Endodermal cell (in vitro differentiated cells): ENCODE data around the gene NF1. TPM values are rescaled to one million over a fixed set of nuclear protein-coding genes. Genes with fewer than 3 reads are reported as not detected.

Source experiments
- DNase-seq: peaks from one replicate; pipeline ENCODE4 v3.0.0-alpha.2; 2017
- H3K27ac ChIP-seq: 2 replicates; pipeline ENCODE4 v1.5.1; 2013; ENCODE audit warnings: mild to moderate bottlenecking, low read depth, low read length, moderate library complexity
- H3K27me3 ChIP-seq: 2 replicates; pipeline ENCODE4 v1.6.1; 2013; ENCODE audit warnings: mild to moderate bottlenecking, low read length, moderate library complexity; ENCODE audit not compliant: insufficient read depth, control insufficient read depth, poor library complexity, severe bottlenecking
- H3K36me3 ChIP-seq: 2 replicates; pipeline ENCODE4 v1.7.0; 2013; ENCODE audit warnings: mild to moderate bottlenecking, low read length, moderate library complexity; ENCODE audit not compliant: control insufficient read depth, insufficient read depth
- H3K4me1 ChIP-seq: one replicate; pipeline ENCODE4 v1.7.0; 2013; ENCODE audit warnings: low read length; ENCODE audit not compliant: control insufficient read depth, insufficient read depth
- H3K4me3 ChIP-seq: 2 replicates; pipeline ENCODE4 v1.5.1; 2013; ENCODE audit warnings: mild to moderate bottlenecking, low read length, moderate library complexity
- H3K9ac ChIP-seq: 2 replicates; pipeline ENCODE4 v1.6.1; 2013; ENCODE audit warnings: mild to moderate bottlenecking, low read length, moderate library complexity; ENCODE audit not compliant: poor library complexity, severe bottlenecking; ENCODE audit errors: extremely low read depth
- H3K9me3 ChIP-seq: 2 replicates; pipeline ENCODE4 v1.6.1; 2013; ENCODE audit warnings: mild to moderate bottlenecking, low read length, moderate library complexity; ENCODE audit not compliant: control insufficient read depth
- H3K27ac Mint-ChIP-seq: 2 replicates; pipeline ENCODE4 v1.8.0; 2020; ENCODE audit warnings: mixed read lengths
- H3K27me3 Mint-ChIP-seq: 2 replicates; pipeline ENCODE4 v1.8.0; 2021; ENCODE audit warnings: mild to moderate bottlenecking, mixed read lengths; ENCODE audit not compliant: insufficient read depth
- H3K36me3 Mint-ChIP-seq: 2 replicates; pipeline ENCODE4 v1.8.0; 2020; ENCODE audit warnings: low read depth, mixed read lengths
- H3K4me1 Mint-ChIP-seq: 2 replicates; pipeline ENCODE4 v1.8.0; 2020; ENCODE audit warnings: mixed read lengths
- H3K4me3 Mint-ChIP-seq: 2 replicates; pipeline ENCODE4 v1.8.0; 2020; ENCODE audit warnings: mild to moderate bottlenecking, moderate library complexity, mixed read lengths
- H3K9me3 Mint-ChIP-seq: 2 replicates; pipeline ENCODE4 v1.8.0; 2020; ENCODE audit warnings: mild to moderate bottlenecking, mixed read lengths
- WGBS, 2 experiments: methylation state at CpG; one replicate each; pipeline versions ENCODE4 v1.1.5 to v1.1.7; 2013; ENCODE audit warnings: missing lambda C conversion rate in 2 of 2, mixed read lengths in 1 of 2; ENCODE audit not compliant: insufficient coverage in 1 of 2, insufficient read length in 1 of 2; 5-methylcytosine and 5-hydroxymethylcytosine counted together
- total RNA-seq, 2 donors: library from RNA; stranded (reverse); fragmentation: NEBNext Ultra II Directional in 1 of 2; extraction: Animal tissue kit (Norgen Biotek cat#: 25700) in 1 of 2; gene quantifications; 2 replicates in 1 of 2; 3 replicates in 1 of 2; pipeline ENCODE4 v1.2.1, GENCODE V29; 2021
- TF ChIP-seq, protein P1 (sequence below): fragments of 200-600 bp; sonication (generic); conservative IDR thresholded peaks from 2 replicates; pipeline ENCODE4 v1.5.0; 2021; ENCODE audit warnings: antibody characterized with exemption, mild to moderate bottlenecking

The NF1 gene
- total RNA-seq, 2 donors from 2014 or later, result 61.9 to 69.3 TPM

DNA sequence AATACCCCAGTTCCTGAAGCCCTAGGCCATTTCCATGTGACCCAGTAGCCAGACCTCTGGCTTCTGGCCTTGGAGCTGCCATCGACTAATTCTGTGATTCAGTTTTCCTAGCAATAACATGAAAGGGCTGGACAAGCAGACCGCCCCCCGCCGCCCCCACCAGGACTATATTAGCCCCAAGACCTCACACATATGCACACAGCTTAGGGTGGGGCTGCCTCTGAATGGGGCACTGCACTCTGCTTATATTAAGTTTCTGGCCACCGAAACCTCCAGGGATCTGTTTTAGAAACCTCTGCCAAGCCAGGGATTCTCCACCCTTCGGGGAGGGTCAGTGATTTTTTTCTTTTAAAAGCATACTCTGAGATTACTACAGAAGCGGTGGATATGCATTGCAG, 299.0 kb downstream of the NF1 start:
- Mint-ChIP-seq H3K27me3 (peaks cover 44% of the 10 kb centered on the region), H3K9me3 (no peaks in the 10 kb centered on the region), H3K27ac (no peak overlapping the region), H3K36me3 (no peaks in the 10 kb centered on the region), H3K4me1 (peaks cover 3% of the 10 kb centered on the region), H3K4me3 (no peak overlapping the region)
- 89 to 94% methylated on average over 7 of the region's 7 CpGs for WGBS, 2 experiments
- no peaks in the 10 kb centered on the region for H3K36me3 ChIP-seq
- TF ChIP-seq, protein P1, sequence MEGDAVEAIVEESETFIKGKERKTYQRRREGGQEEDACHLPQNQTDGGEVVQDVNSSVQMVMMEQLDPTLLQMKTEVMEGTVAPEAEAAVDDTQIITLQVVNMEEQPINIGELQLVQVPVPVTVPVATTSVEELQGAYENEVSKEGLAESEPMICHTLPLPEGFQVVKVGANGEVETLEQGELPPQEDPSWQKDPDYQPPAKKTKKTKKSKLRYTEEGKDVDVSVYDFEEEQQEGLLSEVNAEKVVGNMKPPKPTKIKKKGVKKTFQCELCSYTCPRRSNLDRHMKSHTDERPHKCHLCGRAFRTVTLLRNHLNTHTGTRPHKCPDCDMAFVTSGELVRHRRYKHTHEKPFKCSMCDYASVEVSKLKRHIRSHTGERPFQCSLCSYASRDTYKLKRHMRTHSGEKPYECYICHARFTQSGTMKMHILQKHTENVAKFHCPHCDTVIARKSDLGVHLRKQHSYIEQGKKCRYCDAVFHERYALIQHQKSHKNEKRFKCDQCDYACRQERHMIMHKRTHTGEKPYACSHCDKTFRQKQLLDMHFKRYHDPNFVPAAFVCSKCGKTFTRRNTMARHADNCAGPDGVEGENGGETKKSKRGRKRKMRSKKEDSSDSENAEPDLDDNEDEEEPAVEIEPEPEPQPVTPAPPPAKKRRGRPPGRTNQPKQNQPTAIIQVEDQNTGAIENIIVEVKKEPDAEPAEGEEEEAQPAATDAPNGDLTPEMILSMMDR, result no peak
- no peaks in the 10 kb centered on the region for H3K9me3 ChIP-seq
- H3K4me1 ChIP-seq, result no peaks in the 10 kb centered on the region
- H3K27ac ChIP-seq, result no peak overlapping the region
- H3K4me3 ChIP-seq, result no peak overlapping the region
- DNase-seq, result no peak
- H3K27me3 ChIP-seq, result peaks cover 51% of the 10 kb centered on the region
- no peak overlapping the region for H3K9ac ChIP-seq

DNA sequence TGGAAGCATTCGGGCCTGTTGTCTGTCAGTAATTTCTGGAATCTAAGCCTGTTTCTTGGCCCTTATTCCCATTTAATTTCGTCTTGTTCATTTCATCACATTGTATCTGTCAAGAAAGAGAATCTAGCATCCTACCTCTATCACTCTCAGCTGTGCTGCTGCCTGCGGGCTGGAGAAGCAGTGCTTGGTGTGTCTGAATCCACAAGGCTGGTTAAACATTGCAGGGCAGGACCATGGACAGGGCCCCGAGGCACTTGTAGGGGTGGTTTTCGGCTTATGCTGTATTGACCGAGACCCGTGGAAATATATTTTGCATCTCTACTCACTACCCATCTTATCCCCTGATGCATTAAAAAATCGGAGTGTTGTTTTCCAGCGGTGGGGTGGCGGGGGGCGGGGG, 299.8 kb downstream of the NF1 start:
- no peak overlapping the region for H3K9ac ChIP-seq
- peaks cover 51% of the 10 kb centered on the region for H3K27me3 ChIP-seq
- Mint-ChIP-seq H3K27me3 (peaks cover 41% of the 10 kb centered on the region), H3K9me3 (no peaks in the 10 kb centered on the region), H3K4me3 (no peak overlapping the region), H3K36me3 (no peaks in the 10 kb centered on the region), H3K27ac (no peak overlapping the region), H3K4me1 (peaks cover 3% of the 10 kb centered on the region)
- peak; percentile 97 for DNase-seq
- H3K4me1 ChIP-seq, result no peaks in the 10 kb centered on the region
- TF ChIP-seq, protein P1, result no peak
- no peak overlapping the region for H3K4me3 ChIP-seq
- WGBS, 2 experiments, result 47 to 58% methylated on average over 2 to 6 of the region's 11 CpGs
- H3K9me3 ChIP-seq, result no peaks in the 10 kb centered on the region
- H3K36me3 ChIP-seq, result no peaks in the 10 kb centered on the region
- H3K27ac ChIP-seq, result no peak overlapping the region

DNA sequence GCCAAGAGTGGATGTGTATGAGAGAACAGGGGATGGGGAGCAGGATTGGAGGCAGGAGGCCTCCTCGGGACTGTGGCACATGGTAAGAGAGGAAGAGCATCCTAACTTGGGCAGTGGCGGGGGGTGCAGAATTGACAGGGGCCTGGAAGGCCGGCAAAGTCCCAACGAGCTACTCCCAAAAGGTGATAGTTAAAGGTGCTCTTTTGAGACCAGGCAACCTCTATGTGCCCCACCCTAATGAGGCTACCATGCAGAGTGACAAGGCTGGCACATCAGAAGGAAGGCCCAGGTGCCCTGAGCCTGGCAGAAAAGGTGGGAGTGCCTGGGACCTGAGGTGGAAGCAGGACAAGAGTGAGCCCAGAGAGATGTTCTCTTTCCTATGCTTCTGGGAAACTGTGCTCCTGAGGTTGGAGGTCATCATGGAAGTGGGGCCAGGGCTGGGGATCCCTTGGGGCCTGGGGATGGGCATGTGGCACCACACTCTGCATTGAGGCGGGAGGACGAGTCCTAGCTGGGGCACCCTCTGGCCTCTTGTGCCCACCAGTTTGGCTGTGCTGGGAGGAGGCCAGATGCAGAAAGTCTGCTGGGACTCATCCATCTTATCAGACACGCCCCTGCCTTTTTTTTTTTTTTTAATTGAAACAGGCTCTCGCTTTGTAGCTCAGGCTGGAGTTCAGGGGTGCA, 302.6 kb downstream of the NF1 start:
- Histone ChIP-seq H3K27ac (no peak overlapping the region), H3K4me3 (no peak overlapping the region), H3K36me3 (no peaks in the 10 kb centered on the region), H3K4me1 (no peaks in the 10 kb centered on the region), H3K9me3 (no peaks in the 10 kb centered on the region), H3K27me3 (peaks cover 28% of the 10 kb centered on the region), H3K9ac (no peak overlapping the region)
- 89 to 94% methylated on average over 2 to 8 of the region's 8 CpGs for WGBS, 2 experiments
- Mint-ChIP-seq H3K27ac (no peak overlapping the region), H3K36me3 (no peaks in the 10 kb centered on the region), H3K4me1 (no peaks in the 10 kb centered on the region), H3K27me3 (peaks cover 21% of the 10 kb centered on the region), H3K9me3 (no peaks in the 10 kb centered on the region), H3K4me3 (no peak overlapping the region)
- DNase-seq, result peak; percentile 33
- TF ChIP-seq, protein P1, result no peak
